MG63 (cell line): ENCODE data around the gene PCSK4. TPM values are rescaled to one million over a fixed set of nuclear protein-coding genes. Genes with fewer than 3 reads are reported as not detected.
A peak's percentile ranks its signal among the peaks of the same experiment; 100 is the strongest.
"Not testable (repeated sequence)": the region's sequence is repeated elsewhere in the genome, so short reads cannot be mapped to it uniquely, and the experiment has no call there.

Source experiments
- DNase-seq: peaks from one replicate; pipeline ENCODE4 v3.0.0-alpha.2; 2020
- H3K27me3 ChIP-seq: fragments of 250-450 bp; sonication (Bioruptor Pico); 2 replicates; pipeline ENCODE4 v1.5.1; 2020; ENCODE audit warnings: mild to moderate bottlenecking, moderate library complexity
- H3K36me3 ChIP-seq: fragments of 250-450 bp; sonication (Bioruptor Pico); 2 replicates; pipeline ENCODE4 v1.5.1; 2020; ENCODE audit warnings: mild to moderate bottlenecking, moderate library complexity
- H3K4me3 ChIP-seq: fragments of 250-450 bp; sonication (Bioruptor Pico); 2 replicates; pipeline ENCODE4 v1.5.1; 2020; ENCODE audit warnings: mild to moderate bottlenecking, moderate library complexity
- H3K9me3 ChIP-seq: fragments of 250-450 bp; sonication (Bioruptor Pico); 2 replicates; pipeline ENCODE4 v1.5.1; 2020; ENCODE audit warnings: mild to moderate bottlenecking, moderate library complexity
- total RNA-seq: library from RNA; depleted of rRNA; stranded (reverse); fragments of >200 nt; shearing (Covaris generic); gene quantifications from 2 replicates; pipeline ENCODE4 v1.2.3, GENCODE V29; 2014; ENCODE audit warnings: low replicate concordance

PCSK4 gene
- total RNA-seq, 1 experiment from 2014 or later, result 0.40 TPM

- no peaks in the 10 kb centered on the region for H3K9me3 ChIP-seq
- H3K27me3 ChIP-seq, result no peaks in the 10 kb centered on the region
- no peak overlapping the region for H3K4me3 ChIP-seq
- H3K36me3 ChIP-seq, result no peaks in the 10 kb centered on the region
- DNase-seq, result no peak
Observed at GRCh38 chr19:1483131-1483978, 6.8 kb downstream of the PCSK4 start.

GRCh38 chr19:1482361-1483130 lies 7.6 kb downstream of the PCSK4 start:
- DNase-seq, result no peak
- no peaks in the 10 kb centered on the region for H3K36me3 ChIP-seq
- H3K27me3 ChIP-seq, result no peaks in the 10 kb centered on the region
- H3K9me3 ChIP-seq, result no peaks in the 10 kb centered on the region
- no peak overlapping the region for H3K4me3 ChIP-seq

GRCh38 chr19:1481893-1482360 lies 8.2 kb downstream of the PCSK4 start:
- Histone ChIP-seq H3K9me3 (no peaks in the 10 kb centered on the region), H3K4me3 (no peak overlapping the region), H3K36me3 (no peaks in the 10 kb centered on the region), H3K27me3 (no peaks in the 10 kb centered on the region)
- no peak for DNase-seq

GRCh38 chr19:1481224-1481892 lies 8.8 kb downstream of the PCSK4 start:
- no peak for DNase-seq
- H3K9me3 ChIP-seq, result no peaks in the 10 kb centered on the region

GRCh38 chr19:1478934-1479707 lies 11.0 kb downstream of the PCSK4 start, which contains the start of gene C19orf25:
Gene C19orf25 (minus strand): TSS chr19:1479215. CDS start chr19:1478903, 312 bp downstream.
- peak; percentile 87 for DNase-seq
- H3K36me3 ChIP-seq, result no peaks in the 10 kb centered on the region
- no peaks in the 10 kb centered on the region for H3K9me3 ChIP-seq
- H3K27me3 ChIP-seq, result no peaks in the 10 kb centered on the region
- H3K4me3 ChIP-seq, result peak within 1 kb of the TSS; percentile 74

More at GRCh38 chr19:1481224-1481892, 8.8 kb downstream of the PCSK4 start:
- H3K4me3 ChIP-seq, result no peak overlapping the region
- no peaks in the 10 kb centered on the region for H3K27me3 ChIP-seq
- H3K36me3 ChIP-seq, result no peaks in the 10 kb centered on the region

GRCh38 chr19:1477056-1477455 lies 13.1 kb downstream of the PCSK4 start:
- not testable (repeated sequence) for H3K27me3 ChIP-seq, H3K4me3 ChIP-seq, H3K9me3 ChIP-seq, H3K36me3 ChIP-seq, DNase-seq

- DNase-seq, result no peak
- no peak overlapping the region for H3K4me3 ChIP-seq
- no peaks in the 10 kb centered on the region for H3K27me3 ChIP-seq
- no peaks in the 10 kb centered on the region for H3K36me3 ChIP-seq
- no peaks in the 10 kb centered on the region for H3K9me3 ChIP-seq
Observed at GRCh38 chr19:1475751-1476437, 14.3 kb downstream of the PCSK4 start.

- no peaks in the 10 kb centered on the region for H3K27me3 ChIP-seq
- H3K36me3 ChIP-seq, result no peaks in the 10 kb centered on the region
- H3K4me3 ChIP-seq, result no peak overlapping the region
- no peaks in the 10 kb centered on the region for H3K9me3 ChIP-seq
- DNase-seq, result no peak
Observed at GRCh38 chr19:1474765-1475351, 15.3 kb downstream of the PCSK4 start.

GRCh38 chr19:1474011-1474764 lies 16.0 kb downstream of the PCSK4 start:
- Histone ChIP-seq H3K27me3 (no peaks in the 10 kb centered on the region), H3K9me3 (no peaks in the 10 kb centered on the region), H3K4me3 (no peak overlapping the region), H3K36me3 (no peaks in the 10 kb centered on the region)
- DNase-seq, result peak; percentile 64

- Histone ChIP-seq H3K9me3 (no peaks in the 10 kb centered on the region), H3K4me3 (no peak overlapping the region), H3K27me3 (no peaks in the 10 kb centered on the region), H3K36me3 (no peaks in the 10 kb centered on the region)
- DNase-seq, result no peak
Observed at GRCh38 chr19:1473085-1473851, 16.9 kb downstream of the PCSK4 start.

GRCh38 chr19:1472231-1473084 lies 17.7 kb downstream of the PCSK4 start:
- DNase-seq, result no peak
- Histone ChIP-seq H3K4me3 (no peak overlapping the region), H3K27me3 (no peaks in the 10 kb centered on the region), H3K9me3 (no peaks in the 10 kb centered on the region), H3K36me3 (no peaks in the 10 kb centered on the region)

- DNase-seq, result no peak
- no peaks in the 10 kb centered on the region for H3K27me3 ChIP-seq
- no peak overlapping the region for H3K4me3 ChIP-seq
Observed at GRCh38 chr19:1471515-1472160, 18.5 kb downstream of the PCSK4 start.

GRCh38 chr19:1471010-1471514 lies 19.1 kb downstream of the PCSK4 start:
- H3K4me3 ChIP-seq, result no peak overlapping the region
- H3K9me3 ChIP-seq, result no peaks in the 10 kb centered on the region
- no peak for DNase-seq
- H3K36me3 ChIP-seq, result no peaks in the 10 kb centered on the region
- H3K27me3 ChIP-seq, result no peaks in the 10 kb centered on the region

More at GRCh38 chr19:1471515-1472160, 18.5 kb downstream of the PCSK4 start:
- Histone ChIP-seq H3K9me3 (no peaks in the 10 kb centered on the region), H3K36me3 (no peaks in the 10 kb centered on the region)
